Activated CD4-positive, CD25-positive, alpha-beta regulatory T cell treated with anti-CD3 and anti-CD28 coated beads, Interleukin-2, amount 50 U/mL, for 16 hours (primary cell): ENCODE data around the gene ABCB11.
"Not testable (repeated sequence)": the region's sequence is repeated elsewhere in the genome, so short reads cannot be mapped to it uniquely, and the experiment has no call there.

ENCODE experiments used
- DNase-seq: peaks from one replicate; pipeline ENCODE4 v3.0.0-alpha.2; 2020; ENCODE audit warnings: low read depth, low spot score

The ABCB11 gene

GRCh38 chr2:168932174-168932573, 99.0 kb downstream of the ABCB11 start:
- not testable (repeated sequence) for DNase-seq

- DNase-seq, result no peak
Measured at GRCh38 chr2:168930242-168930641, 100.9 kb downstream of the ABCB11 start.

- DNase-seq, result no peak
Measured at GRCh38 chr2:168929031-168929430, 102.1 kb downstream of the ABCB11 start.

- DNase-seq, result no peak
Measured at GRCh38 chr2:168928113-168928831, 102.9 kb downstream of the ABCB11 start.

- DNase-seq, result no peak
Measured at GRCh38 chr2:168926621-168927386, 104.3 kb downstream of the ABCB11 start.

GRCh38 chr2:168920504-168921157, 110.5 kb downstream of the ABCB11 start:
- DNase-seq, result no peak

GRCh38 chr2:168916331-168916675, 114.8 kb downstream of the ABCB11 start:
- DNase-seq, result no peak

GRCh38 chr2:168915441-168916330, 115.4 kb downstream of the ABCB11 start:
- no peak for DNase-seq

GRCh38 chr2:168913495-168913894, 117.6 kb downstream of the ABCB11 start:
- no peak for DNase-seq

GRCh38 chr2:168912901-168913369, 118.2 kb downstream of the ABCB11 start:
- DNase-seq, result no peak

GRCh38 chr2:168912466-168912865, 118.7 kb downstream of the ABCB11 start:
- no peak for DNase-seq

- no peak for DNase-seq
Measured at GRCh38 chr2:168910330-168910729, 120.8 kb downstream of the ABCB11 start.

- no peak for DNase-seq
Measured at GRCh38 chr2:168907940-168908662, 123.0 kb downstream of the ABCB11 start.

GRCh38 chr2:168904358-168904757, 126.8 kb downstream of the ABCB11 start:
- no peak for DNase-seq

GRCh38 chr2:168903888-168904287, 127.2 kb downstream of the ABCB11 start:
- no peak for DNase-seq

- no peak for DNase-seq
Measured at GRCh38 chr2:168901003-168901402, 130.1 kb downstream of the ABCB11 start, which contains the start of gene G6PC2. Gene G6PC2 (plus strand): TSS chr2:168901291. CDS start chr2:168901332, 41 bp downstream.

GRCh38 chr2:168897449-168897848, 133.7 kb downstream of the ABCB11 start:
- DNase-seq, result no peak

GRCh38 chr2:168896783-168897182, 134.3 kb downstream of the ABCB11 start:
- no peak for DNase-seq

GRCh38 chr2:168895771-168896170, 135.4 kb downstream of the ABCB11 start:
- DNase-seq, result no peak

GRCh38 chr2:168894720-168895119, 136.4 kb downstream of the ABCB11 start:
- DNase-seq, result no peak

GRCh38 chr2:168894101-168894500, 137.0 kb downstream of the ABCB11 start:
- no peak for DNase-seq
